ENCODE measurements around the gene LILRB2.
"Not testable (repeated sequence)": the region's sequence is repeated elsewhere in the genome, so short reads cannot be mapped to it uniquely, and the experiment has no call there.

LILRB2 gene

GRCh38 chr19:54239491-54240371, 41.2 kb downstream of the LILRB2 start:
- not testable (repeated sequence) for ATAC-seq

GRCh38 chr19:54233941-54234340, 47.0 kb downstream of the LILRB2 start:
- no peak for ATAC-seq

GRCh38 chr19:54231077-54231931, 49.6 kb downstream of the LILRB2 start:
- ATAC-seq: peak; percentile 91 to 95

- no peak for ATAC-seq
Measured at GRCh38 chr19:54230031-54230430, 50.9 kb downstream of the LILRB2 start.

- ATAC-seq: no peak
Measured at GRCh38 chr19:54229146-54229545, 51.8 kb downstream of the LILRB2 start.

- ATAC-seq: not testable (repeated sequence)
Measured at GRCh38 chr19:54224619-54225018, 56.3 kb downstream of the LILRB2 start.

GRCh38 chr19:54223937-54224281, 57.0 kb downstream of the LILRB2 start:
- not testable (repeated sequence) for ATAC-seq
